Peyer's patch (tissue), 4 donors: ENCODE data around the gene RXRA.

Experiments used
- POLR2A ChIP-seq, 2 donors: fragments of 450-650 bp; IDR thresholded peaks; one replicate each; pipeline ENCODE4 v1.5.1; 2017; ENCODE audit warnings: antibody characterized with exemption in 2 of 2, mild to moderate bottlenecking in 2 of 2, moderate library complexity in 2 of 2
- TF ChIP-seq, protein P1 (sequence below), 6 experiments: fragments of 450-650 bp in 4 of 6; fragments of 200-600 bp in 2 of 6; sonication (generic) in 1 of 6; IDR thresholded peaks; one replicate each; pipeline ENCODE4 v1.5.1; 2017 to 2019; ENCODE audit warnings: antibody characterized with exemption in 6 of 6, mild to moderate bottlenecking in 3 of 6, moderate library complexity in 1 of 6

DNA sequence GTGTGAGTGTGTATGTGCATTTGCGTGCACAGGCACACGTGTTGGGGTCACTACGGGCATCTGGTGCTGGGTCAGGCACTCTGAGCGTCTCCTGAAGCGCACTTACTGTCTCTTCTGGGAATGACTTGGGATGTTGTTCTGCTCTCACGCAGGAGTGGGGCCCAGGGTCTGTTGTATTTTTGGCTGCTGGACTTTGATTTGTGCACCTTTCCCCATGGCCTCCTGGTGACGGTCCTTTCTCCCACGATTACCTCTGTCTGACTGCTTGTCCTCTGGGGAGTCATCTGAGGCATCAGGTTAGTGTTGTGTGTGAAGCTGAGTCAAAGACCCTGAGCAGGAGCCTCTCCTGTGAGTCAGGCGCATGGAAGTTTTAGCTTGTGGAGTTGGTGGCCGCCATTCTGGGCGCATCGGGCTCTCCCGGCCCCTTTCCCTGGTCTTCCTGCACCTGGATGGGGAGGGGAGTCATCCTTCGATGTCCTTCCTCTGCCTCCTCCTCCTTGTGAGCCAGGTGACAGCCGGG lies 62.1 kb downstream of the RXRA start:
- TF ChIP-seq, protein P1, sequence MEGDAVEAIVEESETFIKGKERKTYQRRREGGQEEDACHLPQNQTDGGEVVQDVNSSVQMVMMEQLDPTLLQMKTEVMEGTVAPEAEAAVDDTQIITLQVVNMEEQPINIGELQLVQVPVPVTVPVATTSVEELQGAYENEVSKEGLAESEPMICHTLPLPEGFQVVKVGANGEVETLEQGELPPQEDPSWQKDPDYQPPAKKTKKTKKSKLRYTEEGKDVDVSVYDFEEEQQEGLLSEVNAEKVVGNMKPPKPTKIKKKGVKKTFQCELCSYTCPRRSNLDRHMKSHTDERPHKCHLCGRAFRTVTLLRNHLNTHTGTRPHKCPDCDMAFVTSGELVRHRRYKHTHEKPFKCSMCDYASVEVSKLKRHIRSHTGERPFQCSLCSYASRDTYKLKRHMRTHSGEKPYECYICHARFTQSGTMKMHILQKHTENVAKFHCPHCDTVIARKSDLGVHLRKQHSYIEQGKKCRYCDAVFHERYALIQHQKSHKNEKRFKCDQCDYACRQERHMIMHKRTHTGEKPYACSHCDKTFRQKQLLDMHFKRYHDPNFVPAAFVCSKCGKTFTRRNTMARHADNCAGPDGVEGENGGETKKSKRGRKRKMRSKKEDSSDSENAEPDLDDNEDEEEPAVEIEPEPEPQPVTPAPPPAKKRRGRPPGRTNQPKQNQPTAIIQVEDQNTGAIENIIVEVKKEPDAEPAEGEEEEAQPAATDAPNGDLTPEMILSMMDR (IDR thresholded peaks at IDR 0.05) = no peak
- TF ChIP-seq POLR2A (IDR thresholded peaks at IDR 0.05) = no peak
